B cell (primary cell): ENCODE results near the gene TAF5L. TPM values are rescaled to one million over a fixed set of nuclear protein-coding genes. Genes with fewer than 3 reads are reported as not detected.

ENCODE experiments used
- ATAC-seq: fragments of 200-7000 bp; cut with Tn5 transposase; one replicate; pipeline ENCODE4 v1.10.0; 2021; ENCODE audit warnings: low read depth, mild to moderate bottlenecking, moderate number of reproducible peaks, moderate library complexity
- CTCF ChIA-PET: fragments of 350-600 bp; sonication (Branson Sonifier 250); formaldehyde crosslinking; loops from one replicate; lab custom pipeline; 2021; ENCODE audit warnings: antibody characterized with exemption, inconsistent platforms; lab: Charles Lee
- POLR2A ChIA-PET: fragments of 350-600 bp; sonication (Branson Sonifier 250); formaldehyde crosslinking; loops from one replicate; lab custom pipeline; 2021; ENCODE audit warnings: antibody characterized with exemption; lab: Charles Lee
- DNase-seq: peaks from one replicate; pipeline ENCODE4 v3.0.0; 2013
- H2AFZ ChIP-seq: 2 replicates; pipeline ENCODE4 v1.6.1; 2012; ENCODE audit warnings: mild to moderate bottlenecking, low read depth, low read length; ENCODE audit not compliant: insufficient read depth, poor library complexity, severe bottlenecking
- H3K27ac ChIP-seq, 2 donors: 1 replicate in 1 of 2; 2 replicates in 1 of 2; pipeline ENCODE4 v1.5.1; 2012 to 2013; ENCODE audit warnings: low read length in 2 of 2, mild to moderate bottlenecking in 2 of 2, moderate library complexity in 1 of 2
- H3K27me3 ChIP-seq, 4 experiments: fragments of 200-600 bp in 1 of 4; sonication (generic) in 1 of 4; replicated peaks in 1 of 4; 1 replicate in 2 of 4; 2 replicates in 2 of 4; pipeline versions ENCODE4 v1.6.1 to v1.7.0; 2013 to 2016; ENCODE audit warnings: low read length in 3 of 4, mild to moderate bottlenecking in 2 of 4, mixed read lengths in 1 of 4, moderate library complexity in 1 of 4; ENCODE audit not compliant: insufficient read depth in 4 of 4, control insufficient read depth in 3 of 4; ENCODE audit errors: control extremely low read depth in 1 of 4
- H3K36me3 ChIP-seq, 2 experiments: replicated peaks in 1 of 2; 1 replicate in 1 of 2; 2 replicates in 1 of 2; pipeline versions ENCODE4 v1.6.1 to v1.7.1; 2013; ENCODE audit warnings: low read length in 1 of 2; ENCODE audit not compliant: insufficient read depth in 2 of 2, control insufficient read depth in 1 of 2; ENCODE audit errors: control extremely low read depth in 1 of 2, extremely low read depth in 1 of 2
- H3K4me1 ChIP-seq, 2 donors: fragments of 200-600 bp in 1 of 2; sonication (generic) in 1 of 2; 1 replicate in 1 of 2; 2 replicates in 1 of 2; pipeline versions ENCODE4 v1.5.1 to v1.6.1; 2013 to 2017; ENCODE audit warnings: low read length in 2 of 2; ENCODE audit not compliant: control insufficient read depth in 2 of 2, insufficient read depth in 2 of 2
- H3K4me2 ChIP-seq: replicated peaks from 2 replicates; pipeline ENCODE3; 2012; ENCODE audit warnings: mild to moderate bottlenecking, low read depth, low read length; ENCODE audit not compliant: poor library complexity, severe bottlenecking
- H3K4me3 ChIP-seq, 5 experiments: fragments of 200-600 bp in 1 of 5; sonication (generic) in 1 of 5; 1 replicate in 3 of 5; 2 replicates in 2 of 5; pipeline versions ENCODE4 v1.5.1 to v1.7.0; 2011 to 2016; ENCODE audit warnings: low read length in 4 of 5, mild to moderate bottlenecking in 4 of 5, low read depth in 2 of 5, control low read depth in 1 of 5, moderate library complexity in 1 of 5; ENCODE audit not compliant: insufficient read depth in 1 of 5; ENCODE audit errors: control extremely low read depth in 1 of 5, extremely low read depth in 1 of 5
- H3K79me2 ChIP-seq: fragments of 200-600 bp; sonication (generic); one replicate; pipeline ENCODE4 v1.6.0; 2016; ENCODE audit warnings: low read length; ENCODE audit not compliant: control insufficient read depth, insufficient read depth
- H3K9ac ChIP-seq: fragments of 200-600 bp; sonication (generic); 2 replicates; pipeline ENCODE4 v1.6.1; 2017; ENCODE audit warnings: mild to moderate bottlenecking, low read length, moderate library complexity
- H3K9me3 ChIP-seq, 3 donors: one replicate each; pipeline versions ENCODE4 v1.6.1 to v1.7.1; 2013; ENCODE audit warnings: low read length in 2 of 3; ENCODE audit not compliant: control insufficient read depth in 2 of 3, insufficient read depth in 1 of 3; ENCODE audit errors: control extremely low read depth in 1 of 3
- H4K20me1 ChIP-seq: 2 replicates; pipeline ENCODE4 v1.6.0; 2012; ENCODE audit warnings: mild to moderate bottlenecking, low read length; ENCODE audit not compliant: insufficient read depth, control insufficient read depth, poor library complexity, severe bottlenecking
- H3K27ac Mint-ChIP-seq: one replicate; pipeline ENCODE4 v1.8.0; 2021; ENCODE audit warnings: mixed read lengths
- H3K27me3 Mint-ChIP-seq: one replicate; pipeline ENCODE4 v1.8.0; 2021; ENCODE audit warnings: mixed read lengths
- H3K4me1 Mint-ChIP-seq: one replicate; pipeline ENCODE4 v1.8.0; 2021; ENCODE audit warnings: mixed read lengths
- H3K4me3 Mint-ChIP-seq: one replicate; pipeline ENCODE4 v1.8.0; 2021; ENCODE audit warnings: mixed read lengths
- H3K9me3 Mint-ChIP-seq: one replicate; pipeline ENCODE4 v1.8.0; 2022; ENCODE audit warnings: mixed read lengths; ENCODE audit not compliant: insufficient read depth
- EZH2 ChIP-seq: IDR thresholded peaks from 2 replicates; pipeline ENCODE4 v1.6.1; 2012; ENCODE audit warnings: borderline replicate concordance, low read depth, mild to moderate bottlenecking, moderate library complexity, low read length; ENCODE audit not compliant: insufficient read depth, poor library complexity, severe bottlenecking
- WGBS: methylation state at CpG from one replicate; pipeline ENCODE4 v1.1.5; 2013; ENCODE audit warnings: missing lambda C conversion rate; ENCODE audit not compliant: insufficient coverage; 5-methylcytosine and 5-hydroxymethylcytosine counted together
- intact Hi-C: fragments of 100-400 bp; cut with micrococcal nuclease; formaldehyde crosslinking; loops from one replicate; pipeline ENCODE4 v1.10.0; 2022
- polyA plus RNA-seq: library from polyadenylated mRNA; depleted of rRNA; stranded (reverse); fragments of >200 nt; gene quantifications from 2 replicates; pipeline ENCODE4 v1.2.3, GENCODE V29; 2012
- total RNA-seq, 2 donors: library from RNA; stranded (reverse); fragments of 120-200 nt in 1 of 2; gene quantifications; 1 replicate in 1 of 2; 2 replicates in 1 of 2; pipeline versions ENCODE4 v1.2.3 to v1.2.4, GENCODE V29; 2013 to 2022
- TF ChIP-seq, protein P1 (sequence below): fragments of 200-600 bp; IDR thresholded peaks from one replicate; pipeline ENCODE4 v1.8.0; 2022; ENCODE audit warnings: antibody characterized with exemption, mild to moderate bottlenecking

The TAF5L gene
- total and polyA plus RNA-seq, 2 donors (not counting 1 experiment from before 2014, with no cell fraction given) = 15.7 to 24.0 TPM

DNA sequence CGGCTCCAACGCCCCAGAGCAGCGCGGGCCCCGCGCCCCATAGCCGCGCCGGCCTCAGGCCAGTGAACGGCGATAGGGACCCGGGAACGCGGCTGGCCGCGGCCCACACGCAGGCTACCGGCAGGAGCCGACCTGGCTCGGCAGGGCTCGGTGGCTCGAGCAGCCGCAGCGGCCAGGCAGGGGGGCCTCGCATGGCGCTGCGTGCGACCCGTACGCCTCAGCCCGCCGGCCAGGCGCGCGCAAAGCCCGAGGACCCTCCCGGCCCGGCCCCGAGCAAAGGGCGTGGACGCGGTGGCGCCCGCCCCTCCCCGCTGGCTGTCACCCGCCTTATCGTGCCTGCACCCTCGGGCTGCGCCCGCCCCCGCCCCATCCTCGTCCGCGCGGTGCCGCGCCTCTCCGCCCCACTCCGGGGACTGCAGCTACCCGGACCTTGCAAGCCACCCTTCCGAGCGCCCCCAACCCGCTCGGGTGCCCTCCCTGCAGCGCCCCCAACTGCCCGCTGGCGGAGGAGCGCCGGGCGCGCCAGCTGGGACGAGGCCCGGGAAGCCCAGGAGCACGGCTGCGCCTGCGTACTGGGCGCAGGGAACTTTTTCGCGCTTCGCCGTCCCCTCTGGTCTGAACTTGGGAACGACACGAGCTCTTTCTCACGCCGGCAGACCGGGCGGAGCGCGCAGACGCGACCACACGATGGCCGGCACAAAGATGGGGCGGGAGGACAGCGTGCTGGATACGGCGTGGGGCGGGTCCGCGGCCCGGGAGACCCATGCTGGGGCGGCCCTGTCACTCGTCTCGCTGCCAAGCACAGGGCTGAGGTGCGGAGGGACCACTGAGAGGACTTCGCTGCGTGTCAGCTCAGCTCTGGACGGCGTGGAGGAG, 67.2 kb downstream of the TAF5L start, which contains the start of gene ABCB10:
Gene ABCB10 (minus strand): TSS at position 248 of the 876 bp plus-strand sequence. CDS start 55 bp downstream, at position 193.
- Histone ChIP-seq H3K79me2 (peaks cover 36% of the 10 kb centered on the region), H3K4me2 (peak within 1 kb of the TSS; percentile 89), H3K4me3 (peak within 1 kb of the TSS; percentile 65 to 85 (median 69)), H2AFZ (peak within 1 kb of the TSS; percentile 83), H3K4me1 (peaks cover 16 to 18% of the 10 kb centered on the region in 2 donors), H4K20me1 (peaks cover 17% of the 10 kb centered on the region), H3K27ac (peak within 1 kb of the TSS; percentile 43 to 68), H3K9ac (peak within 1 kb of the TSS; percentile 79), H3K9me3 (no peaks in the 10 kb centered on the region), H3K36me3 (peaks cover 0 to 2% of the 10 kb centered on the region in 2 experiments), H3K27me3 (no peaks in the 10 kb centered on the region)
- POLR2A ChIA-PET = interaction anchor here (0.7 to 3.0 kb wide), 5 partner anchors 20 to 264 kb away, joined by 3 to 22 read pairs (median 5); partner anchors contain the start of genes TAF5L and URB2
- ATAC-seq = peak; percentile 82
- no peaks in the 10 kb centered on the region for H3K27me3 Mint-ChIP-seq
- peaks cover 33% of the 10 kb centered on the region for H3K4me1 Mint-ChIP-seq
- WGBS = under 1% methylated on average over 105 of the region's 109 CpGs
- TF ChIP-seq, protein P1, sequence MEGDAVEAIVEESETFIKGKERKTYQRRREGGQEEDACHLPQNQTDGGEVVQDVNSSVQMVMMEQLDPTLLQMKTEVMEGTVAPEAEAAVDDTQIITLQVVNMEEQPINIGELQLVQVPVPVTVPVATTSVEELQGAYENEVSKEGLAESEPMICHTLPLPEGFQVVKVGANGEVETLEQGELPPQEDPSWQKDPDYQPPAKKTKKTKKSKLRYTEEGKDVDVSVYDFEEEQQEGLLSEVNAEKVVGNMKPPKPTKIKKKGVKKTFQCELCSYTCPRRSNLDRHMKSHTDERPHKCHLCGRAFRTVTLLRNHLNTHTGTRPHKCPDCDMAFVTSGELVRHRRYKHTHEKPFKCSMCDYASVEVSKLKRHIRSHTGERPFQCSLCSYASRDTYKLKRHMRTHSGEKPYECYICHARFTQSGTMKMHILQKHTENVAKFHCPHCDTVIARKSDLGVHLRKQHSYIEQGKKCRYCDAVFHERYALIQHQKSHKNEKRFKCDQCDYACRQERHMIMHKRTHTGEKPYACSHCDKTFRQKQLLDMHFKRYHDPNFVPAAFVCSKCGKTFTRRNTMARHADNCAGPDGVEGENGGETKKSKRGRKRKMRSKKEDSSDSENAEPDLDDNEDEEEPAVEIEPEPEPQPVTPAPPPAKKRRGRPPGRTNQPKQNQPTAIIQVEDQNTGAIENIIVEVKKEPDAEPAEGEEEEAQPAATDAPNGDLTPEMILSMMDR = peak; percentile 60
- TF ChIP-seq EZH2 = no peak
- DNase-seq = peak; percentile 95
- CTCF ChIA-PET = interaction anchor here (0.6 to 3.2 kb wide), 10 partner anchors 20 to 304 kb away, joined by 3 to 38 read pairs (median 3); partner anchors contain the start of genes TAF5L and URB2
- peak within 1 kb of the TSS; percentile 90 for H3K27ac Mint-ChIP-seq
- intact Hi-C loops = loop anchor here (1.0 to 5.0 kb wide), 9 partner anchors 50 to 1420 kb away; partner anchors contain the start of genes ARV1, CCSAP, GALNT2 and NUP133
- peak within 1 kb of the TSS; percentile 96 for H3K4me3 Mint-ChIP-seq
- H3K9me3 Mint-ChIP-seq = no peaks in the 10 kb centered on the region
